ENCODE data around the gene ADGRG2.

DNA sequence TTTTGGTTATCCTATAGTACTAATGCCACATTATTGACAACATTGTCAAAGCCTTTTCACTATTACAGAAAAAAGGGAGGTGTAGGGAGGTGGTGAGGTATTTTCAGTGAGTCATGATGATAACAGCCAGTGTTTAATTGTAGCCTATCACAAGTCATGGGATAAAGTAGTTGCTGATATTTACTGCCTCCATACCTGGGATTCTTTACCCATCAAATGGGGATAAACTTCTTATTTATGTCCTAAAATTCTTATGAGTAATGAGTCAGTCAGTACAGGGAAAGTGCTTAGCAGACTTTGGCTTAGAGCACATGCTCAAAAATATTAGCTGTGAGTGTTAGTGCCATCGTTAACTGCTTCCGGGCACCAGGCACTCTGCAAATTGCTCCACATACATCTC is 25.7 kb downstream of the ADGRG2 start:
- TF ChIP-seq, protein P1, sequence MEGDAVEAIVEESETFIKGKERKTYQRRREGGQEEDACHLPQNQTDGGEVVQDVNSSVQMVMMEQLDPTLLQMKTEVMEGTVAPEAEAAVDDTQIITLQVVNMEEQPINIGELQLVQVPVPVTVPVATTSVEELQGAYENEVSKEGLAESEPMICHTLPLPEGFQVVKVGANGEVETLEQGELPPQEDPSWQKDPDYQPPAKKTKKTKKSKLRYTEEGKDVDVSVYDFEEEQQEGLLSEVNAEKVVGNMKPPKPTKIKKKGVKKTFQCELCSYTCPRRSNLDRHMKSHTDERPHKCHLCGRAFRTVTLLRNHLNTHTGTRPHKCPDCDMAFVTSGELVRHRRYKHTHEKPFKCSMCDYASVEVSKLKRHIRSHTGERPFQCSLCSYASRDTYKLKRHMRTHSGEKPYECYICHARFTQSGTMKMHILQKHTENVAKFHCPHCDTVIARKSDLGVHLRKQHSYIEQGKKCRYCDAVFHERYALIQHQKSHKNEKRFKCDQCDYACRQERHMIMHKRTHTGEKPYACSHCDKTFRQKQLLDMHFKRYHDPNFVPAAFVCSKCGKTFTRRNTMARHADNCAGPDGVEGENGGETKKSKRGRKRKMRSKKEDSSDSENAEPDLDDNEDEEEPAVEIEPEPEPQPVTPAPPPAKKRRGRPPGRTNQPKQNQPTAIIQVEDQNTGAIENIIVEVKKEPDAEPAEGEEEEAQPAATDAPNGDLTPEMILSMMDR (IDR thresholded peaks at IDR 0.05; ENCODE audit: insufficient read depth, low read length), result no peak
- no peak for TF ChIP-seq POLR2AphosphoS5 (IDR thresholded peaks at IDR 0.05; ENCODE audit: low read depth)
- TF ChIP-seq, protein P2, sequence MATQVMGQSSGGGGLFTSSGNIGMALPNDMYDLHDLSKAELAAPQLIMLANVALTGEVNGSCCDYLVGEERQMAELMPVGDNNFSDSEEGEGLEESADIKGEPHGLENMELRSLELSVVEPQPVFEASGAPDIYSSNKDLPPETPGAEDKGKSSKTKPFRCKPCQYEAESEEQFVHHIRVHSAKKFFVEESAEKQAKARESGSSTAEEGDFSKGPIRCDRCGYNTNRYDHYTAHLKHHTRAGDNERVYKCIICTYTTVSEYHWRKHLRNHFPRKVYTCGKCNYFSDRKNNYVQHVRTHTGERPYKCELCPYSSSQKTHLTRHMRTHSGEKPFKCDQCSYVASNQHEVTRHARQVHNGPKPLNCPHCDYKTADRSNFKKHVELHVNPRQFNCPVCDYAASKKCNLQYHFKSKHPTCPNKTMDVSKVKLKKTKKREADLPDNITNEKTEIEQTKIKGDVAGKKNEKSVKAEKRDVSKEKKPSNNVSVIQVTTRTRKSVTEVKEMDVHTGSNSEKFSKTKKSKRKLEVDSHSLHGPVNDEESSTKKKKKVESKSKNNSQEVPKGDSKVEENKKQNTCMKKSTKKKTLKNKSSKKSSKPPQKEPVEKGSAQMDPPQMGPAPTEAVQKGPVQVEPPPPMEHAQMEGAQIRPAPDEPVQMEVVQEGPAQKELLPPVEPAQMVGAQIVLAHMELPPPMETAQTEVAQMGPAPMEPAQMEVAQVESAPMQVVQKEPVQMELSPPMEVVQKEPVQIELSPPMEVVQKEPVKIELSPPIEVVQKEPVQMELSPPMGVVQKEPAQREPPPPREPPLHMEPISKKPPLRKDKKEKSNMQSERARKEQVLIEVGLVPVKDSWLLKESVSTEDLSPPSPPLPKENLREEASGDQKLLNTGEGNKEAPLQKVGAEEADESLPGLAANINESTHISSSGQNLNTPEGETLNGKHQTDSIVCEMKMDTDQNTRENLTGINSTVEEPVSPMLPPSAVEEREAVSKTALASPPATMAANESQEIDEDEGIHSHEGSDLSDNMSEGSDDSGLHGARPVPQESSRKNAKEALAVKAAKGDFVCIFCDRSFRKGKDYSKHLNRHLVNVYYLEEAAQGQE (IDR thresholded peaks at IDR 0.05; ENCODE audit: insufficient replicate concordance, low read depth), result no peak
